Endothelial cell of umbilical vein (primary cell): ENCODE measurements around the gene INS. TPM values are rescaled to one million over a fixed set of nuclear protein-coding genes. Genes with fewer than 3 reads are reported as not detected.

ENCODE experiments used
- BruUV-seq: library from RNA; stranded (reverse); fragments of 400-500 nt; replicated peaks from 2 replicates; lab custom pipeline; 2021; lab: Mats Ljungman, UMichigan
- CTCF ChIA-PET: fragments of 300-600, 350-600 bp; sonication (Branson Sonifier 250); formaldehyde crosslinking; loops from one replicate; lab custom pipeline; 2021; ENCODE audit warnings: antibody characterized with exemption, inconsistent platforms; lab: Charles Lee
- POLR2A ChIA-PET: fragments of 300-600, 350-600 bp; sonication (Branson Sonifier 250); formaldehyde crosslinking; loops from one replicate; lab custom pipeline; 2021; ENCODE audit warnings: antibody characterized with exemption, inconsistent platforms; lab: Charles Lee
- DNase-seq: peaks from one replicate; pipeline ENCODE4 v3.0.0-alpha.2; 2011; ENCODE audit warnings: low read depth, low spot score
- FAIRE-seq: peaks from 2 replicates; lab custom pipeline; 2011; peaks lifted over from hg19 to GRCh38; lab: Jason Lieb, UNC
- H2AFZ ChIP-seq: 2 replicates; pipeline ENCODE4 v1.6.0; 2012; ENCODE audit warnings: low read depth, low read length, control low read depth, inconsistent platforms
- H3K27ac ChIP-seq: 2 replicates; pipeline ENCODE4 v1.5.1; 2011; ENCODE audit warnings: low read depth, mild to moderate bottlenecking, control low read depth, low read length, moderate library complexity; ENCODE audit not compliant: insufficient read depth
- H3K27me3 ChIP-seq, 2 experiments: 2 replicates each; pipeline versions ENCODE4 v1.6.0 to v1.6.1; 2011; ENCODE audit warnings: low read length in 2 of 2, mixed read lengths in 1 of 2; ENCODE audit not compliant: control insufficient read depth in 2 of 2, insufficient read depth in 2 of 2
- H3K36me3 ChIP-seq, 2 experiments: 2 replicates in 1 of 2; 3 replicates in 1 of 2; pipeline ENCODE4 v1.5.1; 2011; ENCODE audit warnings: low read length in 2 of 2, mild to moderate bottlenecking in 1 of 2, moderate library complexity in 1 of 2; ENCODE audit not compliant: control insufficient read depth in 2 of 2, insufficient read depth in 2 of 2; ENCODE audit errors: extremely low read depth in 1 of 2
- H3K4me1 ChIP-seq: 3 replicates; pipeline ENCODE4 v1.5.1; 2011; ENCODE audit warnings: mild to moderate bottlenecking, low read length; ENCODE audit not compliant: control insufficient read depth, insufficient read depth; ENCODE audit errors: extremely low read depth
- H3K4me2 ChIP-seq: 2 replicates; pipeline ENCODE4 v1.6.1; 2011; ENCODE audit warnings: low read length, control low read depth, mixed read lengths; ENCODE audit not compliant: insufficient read depth
- H3K4me3 ChIP-seq, 3 experiments: fragments of 200-600 bp in 1 of 3; sonication (generic), shearing (Covaris generic) in 1 of 3; replicated peaks in 1 of 3; 2 replicates each; pipeline ENCODE4 v1.5.1; 2011 to 2016; ENCODE audit warnings: control low read depth in 3 of 3, low read length in 3 of 3, mild to moderate bottlenecking in 2 of 3, inconsistent platforms in 1 of 3, low read depth in 1 of 3, moderate library complexity in 1 of 3; ENCODE audit not compliant: insufficient read depth in 1 of 3
- H3K79me2 ChIP-seq: 2 replicates; pipeline ENCODE4 v1.6.0; 2012; ENCODE audit warnings: low read length, inconsistent platforms; ENCODE audit not compliant: control insufficient read depth, insufficient read depth
- H3K9ac ChIP-seq: replicated peaks from 2 replicates; pipeline ENCODE3; 2011; ENCODE audit warnings: low read length, control low read depth; ENCODE audit not compliant: insufficient read depth; ENCODE audit errors: extremely low read depth
- H3K9me1 ChIP-seq: replicated peaks from 3 replicates; pipeline ENCODE4 v1.6.0; 2011; ENCODE audit warnings: mild to moderate bottlenecking, low read length; ENCODE audit not compliant: control insufficient read depth, insufficient read depth; ENCODE audit errors: extremely low read depth
- H3K9me3 ChIP-seq: replicated peaks from 2 replicates; pipeline ENCODE4 v1.5.1; 2012; ENCODE audit warnings: low read length, inconsistent platforms; ENCODE audit not compliant: control insufficient read depth, insufficient read depth
- H4K20me1 ChIP-seq: replicated peaks from 2 replicates; pipeline ENCODE3; 2011; ENCODE audit warnings: mild to moderate bottlenecking, low read length; ENCODE audit not compliant: control insufficient read depth, insufficient read depth; ENCODE audit errors: extremely low read depth
- EZH2 ChIP-seq: IDR thresholded peaks from 2 replicates; pipeline ENCODE4 v1.6.1; 2012; ENCODE audit warnings: borderline replicate concordance, low read depth, mild to moderate bottlenecking, moderate library complexity, low read length, inconsistent platforms; ENCODE audit not compliant: severe bottlenecking
- FOS ChIP-seq: IDR thresholded peaks from 2 replicates; pipeline ENCODE4 v1.6.1; 2011; ENCODE audit warnings: mild to moderate bottlenecking, low read length, moderate library complexity, borderline replicate concordance; ENCODE audit not compliant: insufficient read depth
- GATA2 ChIP-seq: IDR thresholded peaks from 2 replicates; pipeline ENCODE4 v1.7.0; 2011; ENCODE audit warnings: low read depth, mild to moderate bottlenecking, moderate library complexity, mixed read lengths, low read length; ENCODE audit not compliant: insufficient read length, insufficient read depth
- JUN ChIP-seq: IDR thresholded peaks from 2 replicates; pipeline ENCODE4 v1.6.1; 2011; ENCODE audit warnings: borderline replicate concordance, low read depth; ENCODE audit not compliant: insufficient read length, insufficient read depth
- MYC ChIP-seq: IDR thresholded peaks from one replicate; pipeline ENCODE4 v1.6.1; 2011; ENCODE audit warnings: mild to moderate bottlenecking, low read depth, low read length
- POLR2A ChIP-seq: IDR thresholded peaks from 2 replicates; pipeline ENCODE4 v1.6.1; 2012; ENCODE audit warnings: low read depth, mild to moderate bottlenecking, control low read depth, low read length
- POLR2AphosphoS5 ChIP-seq: IDR thresholded peaks from 2 replicates; pipeline ENCODE4 v1.6.1; 2012; ENCODE audit warnings: low read depth, mild to moderate bottlenecking, control low read depth, low read length, moderate library complexity; ENCODE audit not compliant: insufficient read depth
- dilution Hi-C: fragments of 300-500 bp; cut with MboI; formaldehyde crosslinking; loops from one replicate; pipeline ENCODE4 v1.15.0; 2019; ENCODE audit warnings: low sequenced_read_pairs; ENCODE audit not compliant: extremely low pct_ligation_motif_present
- intact Hi-C: fragments of 100-400 bp; cut with micrococcal nuclease; formaldehyde crosslinking; loops from one replicate; pipeline ENCODE4 v1.10.0; 2022
- polyA plus RNA-seq, 4 experiments: library from polyadenylated mRNA; depleted of rRNA in 3 of 4; stranded (reverse) in 3 of 4; unstranded in 1 of 4; fragments of >200 nt; gene quantifications; 2 replicates each; pipeline versions ENCODE4 v1.2.1 to v1.2.3, GENCODE V29; 2011 to 2012; ENCODE audit warnings: missing spikeins in 1 of 4
- total RNA-seq: library from RNA; stranded (reverse); gene quantifications from 2 replicates; pipeline ENCODE4 v1.2.3, GENCODE V29; 2021
- TF ChIP-seq, protein P1 (sequence below), 2 donors: IDR thresholded peaks; 1 replicate in 1 of 2; 2 replicates in 1 of 2; pipeline ENCODE4 v1.5.1; 2011; ENCODE audit warnings: low read length in 2 of 2, mild to moderate bottlenecking in 2 of 2, moderate library complexity in 2 of 2, control low read depth in 1 of 2, inconsistent platforms in 1 of 2, low read depth in 1 of 2; ENCODE audit not compliant: insufficient read depth in 1 of 2; ENCODE audit errors: extremely low read depth in 1 of 2
- TF ChIP-seq, protein P2 (sequence below): IDR thresholded peaks from 2 replicates; pipeline ENCODE4 v1.6.1; 2011; ENCODE audit not compliant: insufficient read depth, insufficient read length

INS gene
- total and polyA plus RNA-seq, 2 donors (not counting 3 experiments of a cell fraction or from before 2014, with no cell fraction given) = not detected

DNA sequence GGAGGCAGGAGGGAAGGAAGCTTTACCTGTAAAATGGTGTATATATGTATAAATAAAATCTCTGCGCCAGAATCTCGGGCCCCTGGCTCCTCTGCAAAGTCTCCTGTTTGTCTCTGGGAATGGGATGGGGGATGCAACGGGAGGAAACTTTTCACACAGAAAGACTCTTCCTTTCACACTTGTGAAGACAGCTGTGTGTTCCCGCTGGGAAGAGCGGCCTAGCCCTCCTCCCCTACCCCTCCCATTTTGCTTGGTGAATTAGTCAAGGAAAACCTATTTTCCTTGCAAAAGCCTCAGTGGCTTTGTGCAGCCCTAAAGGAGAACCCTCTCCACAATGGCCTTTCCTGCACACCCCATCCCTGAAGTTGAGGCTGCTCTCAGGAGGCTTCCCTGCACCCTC, 12.4 kb downstream of the INS start:
- no peaks in the 10 kb centered on the region for H3K9me3 ChIP-seq
- ChIA-PET CTCF (interaction anchor here (1.0 to 12.6 kb wide), 7 partner anchors 12 to 494 kb away, joined by 3 to 868 read pairs (median 27); no protein-coding TSS in a partner anchor), POLR2A (no interaction called here)
- H3K27me3 ChIP-seq = peaks cover 37 to 44% of the 10 kb centered on the region in 2 experiments
- no peaks in the 10 kb centered on the region for H3K36me3 ChIP-seq
- no peak overlapping the region for H3K27ac ChIP-seq
- H3K4me1 ChIP-seq = no peaks in the 10 kb centered on the region
- H3K4me3 ChIP-seq = no peak overlapping the region
- no peaks in the 10 kb centered on the region for H3K9me1 ChIP-seq
- FAIRE-seq (no peak), DNase-seq (no peak)
- H2AFZ ChIP-seq = no peak overlapping the region
- no peak overlapping the region for H3K4me2 ChIP-seq
- H3K9ac ChIP-seq = no peak overlapping the region
- intact Hi-C loops = no loop called here
- H4K20me1 ChIP-seq = no peaks in the 10 kb centered on the region
- H3K79me2 ChIP-seq = no peaks in the 10 kb centered on the region
- no TSS peak for BruUV-seq
- dilution Hi-C loops = no loop called here
- TF ChIP-seq, protein P1, sequence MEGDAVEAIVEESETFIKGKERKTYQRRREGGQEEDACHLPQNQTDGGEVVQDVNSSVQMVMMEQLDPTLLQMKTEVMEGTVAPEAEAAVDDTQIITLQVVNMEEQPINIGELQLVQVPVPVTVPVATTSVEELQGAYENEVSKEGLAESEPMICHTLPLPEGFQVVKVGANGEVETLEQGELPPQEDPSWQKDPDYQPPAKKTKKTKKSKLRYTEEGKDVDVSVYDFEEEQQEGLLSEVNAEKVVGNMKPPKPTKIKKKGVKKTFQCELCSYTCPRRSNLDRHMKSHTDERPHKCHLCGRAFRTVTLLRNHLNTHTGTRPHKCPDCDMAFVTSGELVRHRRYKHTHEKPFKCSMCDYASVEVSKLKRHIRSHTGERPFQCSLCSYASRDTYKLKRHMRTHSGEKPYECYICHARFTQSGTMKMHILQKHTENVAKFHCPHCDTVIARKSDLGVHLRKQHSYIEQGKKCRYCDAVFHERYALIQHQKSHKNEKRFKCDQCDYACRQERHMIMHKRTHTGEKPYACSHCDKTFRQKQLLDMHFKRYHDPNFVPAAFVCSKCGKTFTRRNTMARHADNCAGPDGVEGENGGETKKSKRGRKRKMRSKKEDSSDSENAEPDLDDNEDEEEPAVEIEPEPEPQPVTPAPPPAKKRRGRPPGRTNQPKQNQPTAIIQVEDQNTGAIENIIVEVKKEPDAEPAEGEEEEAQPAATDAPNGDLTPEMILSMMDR (IDR thresholded peaks at IDR 0.05; ENCODE audit: extremely low read depth in 1 of 2, insufficient read depth in 1 of 2, low read depth in 1 of 2, low read length in 2 of 2) = no peak
- no peak for TF ChIP-seq MYC
- no peak for TF ChIP-seq POLR2A
- no peak for TF ChIP-seq POLR2AphosphoS5
- TF ChIP-seq JUN = no peak
- no peak for TF ChIP-seq EZH2
- no peak for TF ChIP-seq GATA2
- TF ChIP-seq, protein P2, sequence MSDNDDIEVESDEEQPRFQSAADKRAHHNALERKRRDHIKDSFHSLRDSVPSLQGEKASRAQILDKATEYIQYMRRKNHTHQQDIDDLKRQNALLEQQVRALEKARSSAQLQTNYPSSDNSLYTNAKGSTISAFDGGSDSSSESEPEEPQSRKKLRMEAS = no peak
- TF ChIP-seq FOS = no peak
